Measurements from ENCODE around the gene HMGN4. TPM values are rescaled to one million over a fixed set of nuclear protein-coding genes. Genes with fewer than 3 reads are reported as not detected.
"Not testable (repeated sequence)": the region's sequence is repeated elsewhere in the genome, so short reads cannot be mapped to it uniquely, and the experiment has no call there.

Gene HMGN4
- polyA plus RNA-seq, 1 donor from 2014 or later: 125 TPM

GRCh38 chr6:26544473-26544872 is 6.3 kb downstream of the HMGN4 start:
- Histone ChIP-seq H3K79me2 (replicated peaks; ENCODE audit: insufficient read depth, low read length) (peaks cover 7% of the 10 kb centered on the region), H3K36me3 (ENCODE audit: insufficient read depth, low read length) (peaks cover 9% of the 10 kb centered on the region), H3K4me3 (ENCODE audit: low read length) (no peak overlapping the region), H3K9ac (ENCODE audit: low read length) (no peak overlapping the region), H3K9me2 (ENCODE audit: insufficient read depth, low read length) (no peaks in the 10 kb centered on the region), H3K27ac (ENCODE audit: low read length) (no peak overlapping the region), H3F3A (ENCODE audit: insufficient read depth, low read length, poor library complexity, severe bottlenecking) (no peaks in the 10 kb centered on the region), H3K9me3 (ENCODE audit: low read length) (no peaks in the 10 kb centered on the region), H2AFZ (ENCODE audit: low read depth, low read length) (no peak overlapping the region), H3K4me2 (ENCODE audit: low read length) (no peak overlapping the region), H3K27me3 (ENCODE audit: insufficient read depth, low read depth, low read length) (no peaks in the 10 kb centered on the region), H4K20me1 (ENCODE audit: insufficient read depth) (no peaks in the 10 kb centered on the region)
- TF ChIP-seq SMC3 (conservative IDR thresholded peaks at IDR 0.05; ENCODE audit: poor library complexity) (no peak), CTCF (IDR thresholded peaks at IDR 0.05; ENCODE audit: poor library complexity, severe bottlenecking) (no peak), EZH2 (IDR thresholded peaks at IDR 0.05; ENCODE audit: borderline replicate concordance, insufficient read depth, low read length, poor library complexity, severe bottlenecking) (no peak), MXI1 (conservative IDR thresholded peaks at IDR 0.05; ENCODE audit: poor library complexity, severe bottlenecking) (no peak), RAD21 (conservative IDR thresholded peaks at IDR 0.05) (no peak), POLR2AphosphoS5 (IDR thresholded peaks at IDR 0.05) (no peak), REST (IDR thresholded peaks at IDR 0.05; ENCODE audit: borderline replicate concordance) (no peak), EP300 (conservative IDR thresholded peaks at IDR 0.05; ENCODE audit: poor library complexity, severe bottlenecking) (no peak), TAF1 (IDR thresholded peaks at IDR 0.05; ENCODE audit: low read depth) (no peak)

- TF ChIP-seq EP300 (conservative IDR thresholded peaks at IDR 0.05; ENCODE audit: poor library complexity, severe bottlenecking) (no peak), SMC3 (conservative IDR thresholded peaks at IDR 0.05; ENCODE audit: poor library complexity) (no peak), REST (IDR thresholded peaks at IDR 0.05; ENCODE audit: borderline replicate concordance) (no peak), POLR2AphosphoS5 (IDR thresholded peaks at IDR 0.05) (no peak), MXI1 (conservative IDR thresholded peaks at IDR 0.05; ENCODE audit: poor library complexity, severe bottlenecking) (no peak), CTCF (IDR thresholded peaks at IDR 0.05; ENCODE audit: poor library complexity, severe bottlenecking) (no peak), RAD21 (conservative IDR thresholded peaks at IDR 0.05) (no peak), TAF1 (IDR thresholded peaks at IDR 0.05; ENCODE audit: low read depth) (no peak), EZH2 (IDR thresholded peaks at IDR 0.05; ENCODE audit: borderline replicate concordance, insufficient read depth, low read length, poor library complexity, severe bottlenecking) (no peak)
- H3K27me3 ChIP-seq (ENCODE audit: insufficient read depth, low read depth, low read length): no peaks in the 10 kb centered on the region
- H3K4me2 ChIP-seq (ENCODE audit: low read length): no peak overlapping the region
- H3K9me3 ChIP-seq (ENCODE audit: low read length): no peaks in the 10 kb centered on the region
- H3K4me3 ChIP-seq (ENCODE audit: low read length): no peak overlapping the region
- H3K79me2 ChIP-seq (replicated peaks; ENCODE audit: insufficient read depth, low read length): no peaks in the 10 kb centered on the region
- no peak overlapping the region for H2AFZ ChIP-seq (ENCODE audit: low read depth, low read length)
- no peaks in the 10 kb centered on the region for H3F3A ChIP-seq (ENCODE audit: insufficient read depth, low read length, poor library complexity, severe bottlenecking)
- H3K36me3 ChIP-seq (ENCODE audit: insufficient read depth, low read length): peaks cover 9% of the 10 kb centered on the region
- H3K27ac ChIP-seq (ENCODE audit: low read length): no peak overlapping the region
- H3K9ac ChIP-seq (ENCODE audit: low read length): no peak overlapping the region
- H4K20me1 ChIP-seq (ENCODE audit: insufficient read depth): no peaks in the 10 kb centered on the region
- no peaks in the 10 kb centered on the region for H3K9me2 ChIP-seq (ENCODE audit: insufficient read depth, low read length)
Measured at GRCh38 chr6:26545627-26546026, 7.5 kb downstream of the HMGN4 start.

- not testable (repeated sequence) for H3K9ac ChIP-seq (ENCODE audit: low read length); H3K4me2 ChIP-seq (ENCODE audit: low read length); H3K27ac ChIP-seq (ENCODE audit: low read length); H3K36me3 ChIP-seq (ENCODE audit: insufficient read depth, low read length); H3K9me3 ChIP-seq (ENCODE audit: low read length); H3K9me2 ChIP-seq (ENCODE audit: insufficient read depth, low read length); H3F3A ChIP-seq (ENCODE audit: insufficient read depth, low read length, poor library complexity, severe bottlenecking); H3K4me3 ChIP-seq (ENCODE audit: low read length); H4K20me1 ChIP-seq (ENCODE audit: insufficient read depth); H3K79me2 ChIP-seq (replicated peaks; ENCODE audit: insufficient read depth, low read length); H3K27me3 ChIP-seq (ENCODE audit: insufficient read depth, low read depth, low read length); H2AFZ ChIP-seq (ENCODE audit: low read depth, low read length)
Measured at GRCh38 chr6:26547363-26547762, 9.2 kb downstream of the HMGN4 start.

All from neural cell (in vitro differentiated cells).